ENCODE results near the gene DEFB131B. TPM values are rescaled to one million over a fixed set of nuclear protein-coding genes. Genes with fewer than 3 reads are reported as not detected.
"Not testable (repeated sequence)": the region's sequence is repeated elsewhere in the genome, so short reads cannot be mapped to it uniquely, and the experiment has no call there.

The DEFB131B gene
- total RNA-seq, 2 donors from 2014 or later = not detected

- Histone ChIP-seq H3K27ac (no peak overlapping the region), H3K4me3 (no peak overlapping the region), H3K27me3 (replicated peaks; ENCODE audit: insufficient read depth) (no peaks in the 10 kb centered on the region), H3K9me3 (no peaks in the 10 kb centered on the region), H3K36me3 (no peaks in the 10 kb centered on the region), H3K4me1 (replicated peaks) (no peaks in the 10 kb centered on the region)
- no peak for TF ChIP-seq CTCF (IDR thresholded peaks at IDR 0.05)
- TF ChIP-seq POLR2AphosphoS5 (IDR thresholded peaks at IDR 0.05) = no peak
- TF ChIP-seq POLR2A (IDR thresholded peaks at IDR 0.05) = no peak
- DNase-seq (ENCODE audit: low spot score) = no peak
- WGBS = 95% methylated on average over 12 of the region's 12 CpGs
- intact Hi-C loops (cut with DNase I) = no loop called here
These were observed 17.7 kb downstream of the DEFB131B start for GRCh38 chr11:71895961-71896360.

GRCh38 chr11:71901137-71901536 is 22.9 kb downstream of the DEFB131B start:
- intact Hi-C loops (cut with DNase I); H3K27me3 ChIP-seq (replicated peaks; ENCODE audit: insufficient read depth); DNase-seq (ENCODE audit: low spot score); H3K4me3 ChIP-seq; H3K4me1 ChIP-seq (replicated peaks); H3K36me3 ChIP-seq; H3K27ac ChIP-seq; H3K9me3 ChIP-seq: not testable (repeated sequence)
- WGBS = 79% methylated on average over 14 of the region's 14 CpGs

GRCh38 chr11:71908218-71908617 is 30.0 kb downstream of the DEFB131B start:
- WGBS = 89% methylated on average over 9 of the region's 9 CpGs
- intact Hi-C loops (cut with DNase I) = no loop called here
- Histone ChIP-seq H3K4me3 (no peak overlapping the region), H3K36me3 (no peaks in the 10 kb centered on the region), H3K27ac (no peak overlapping the region), H3K4me1 (replicated peaks) (no peaks in the 10 kb centered on the region), H3K27me3 (replicated peaks; ENCODE audit: insufficient read depth) (no peaks in the 10 kb centered on the region), H3K9me3 (no peaks in the 10 kb centered on the region)
- DNase-seq (ENCODE audit: low spot score) = no peak
- TF ChIP-seq CTCF (IDR thresholded peaks at IDR 0.05) (no peak), POLR2AphosphoS5 (IDR thresholded peaks at IDR 0.05) (no peak), POLR2A (IDR thresholded peaks at IDR 0.05) (no peak)

- 81% methylated on average over 5 of the region's 5 CpGs for WGBS
- H3K36me3 ChIP-seq; H3K4me3 ChIP-seq; H3K27ac ChIP-seq; H3K4me1 ChIP-seq (replicated peaks); H3K27me3 ChIP-seq (replicated peaks; ENCODE audit: insufficient read depth); intact Hi-C loops (cut with DNase I); H3K9me3 ChIP-seq; DNase-seq (ENCODE audit: low spot score): not testable (repeated sequence)
These were observed 32.5 kb downstream of the DEFB131B start for GRCh38 chr11:71910775-71911174.

- H3K36me3 ChIP-seq; H3K4me3 ChIP-seq; H3K9me3 ChIP-seq; H3K4me1 ChIP-seq (replicated peaks); H3K27me3 ChIP-seq (replicated peaks; ENCODE audit: insufficient read depth); H3K27ac ChIP-seq; intact Hi-C loops (cut with DNase I); DNase-seq (ENCODE audit: low spot score): not testable (repeated sequence)
- 76% methylated on average over 10 of the region's 10 CpGs for WGBS
These were observed 33.2 kb downstream of the DEFB131B start for GRCh38 chr11:71911321-71911985.

- intact Hi-C loops (cut with DNase I); H3K4me3 ChIP-seq; H3K9me3 ChIP-seq; H3K27me3 ChIP-seq (replicated peaks; ENCODE audit: insufficient read depth); H3K27ac ChIP-seq; H3K36me3 ChIP-seq; H3K4me1 ChIP-seq (replicated peaks); DNase-seq (ENCODE audit: low spot score): not testable (repeated sequence)
- WGBS = 62% methylated on average over 10 of the region's 10 CpGs
These were observed 33.7 kb downstream of the DEFB131B start for GRCh38 chr11:71911986-71912340.

- WGBS = 81% methylated on average over 5 of the region's 5 CpGs
- Histone ChIP-seq H3K9me3 (no peaks in the 10 kb centered on the region), H3K27ac (no peak overlapping the region), H3K36me3 (peaks cover 0 to 7% of the 10 kb centered on the region in 2 donors), H3K27me3 (replicated peaks; ENCODE audit: insufficient read depth) (no peaks in the 10 kb centered on the region), H3K4me3 (no peak overlapping the region), H3K4me1 (replicated peaks) (no peaks in the 10 kb centered on the region)
- intact Hi-C loops (cut with DNase I) = no loop called here
- DNase-seq (ENCODE audit: low spot score) = no peak
- TF ChIP-seq POLR2A (IDR thresholded peaks at IDR 0.05) (no peak), POLR2AphosphoS5 (IDR thresholded peaks at IDR 0.05) (no peak), CTCF (IDR thresholded peaks at IDR 0.05) (no peak)
These were observed 35.7 kb downstream of the DEFB131B start for GRCh38 chr11:71913756-71914526.
